Measurements from ENCODE around the gene DHX57. TPM values are rescaled to one million over a fixed set of nuclear protein-coding genes. Genes with fewer than 3 reads are reported as not detected.

Gene DHX57
- total RNA-seq, 1 donor from 2014 or later: 10.5 TPM

DNA sequence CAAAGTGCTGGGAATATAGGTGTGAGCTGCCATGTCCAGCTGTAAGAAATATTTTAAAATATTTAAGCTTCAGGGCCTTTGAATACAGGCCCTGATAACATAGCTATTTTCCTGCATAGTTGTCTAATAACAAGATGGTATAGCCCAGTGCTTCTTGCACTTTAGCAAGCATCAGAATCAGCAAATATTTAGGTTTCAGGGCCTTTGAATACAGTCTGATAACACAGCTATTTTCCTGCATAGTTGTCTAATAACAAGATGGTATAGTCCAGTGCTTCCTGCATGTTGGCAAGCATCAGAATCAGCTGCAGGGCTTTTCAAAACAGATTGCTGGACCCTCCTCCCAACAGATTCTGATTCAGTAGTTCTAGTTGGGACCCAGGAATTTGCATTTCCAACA, 92.1 kb downstream of the DHX57 start:
- Histone ChIP-seq H3K4me3 (ENCODE audit: low read depth, low read length) (no peak overlapping the region), H3K36me3 (ENCODE audit: control insufficient read depth, insufficient read depth, low read length) (peaks cover 3% of the 10 kb centered on the region), H3K27me3 (ENCODE audit: control insufficient read depth, insufficient read depth, low read length) (no peaks in the 10 kb centered on the region)
- TF ChIP-seq, protein P1, sequence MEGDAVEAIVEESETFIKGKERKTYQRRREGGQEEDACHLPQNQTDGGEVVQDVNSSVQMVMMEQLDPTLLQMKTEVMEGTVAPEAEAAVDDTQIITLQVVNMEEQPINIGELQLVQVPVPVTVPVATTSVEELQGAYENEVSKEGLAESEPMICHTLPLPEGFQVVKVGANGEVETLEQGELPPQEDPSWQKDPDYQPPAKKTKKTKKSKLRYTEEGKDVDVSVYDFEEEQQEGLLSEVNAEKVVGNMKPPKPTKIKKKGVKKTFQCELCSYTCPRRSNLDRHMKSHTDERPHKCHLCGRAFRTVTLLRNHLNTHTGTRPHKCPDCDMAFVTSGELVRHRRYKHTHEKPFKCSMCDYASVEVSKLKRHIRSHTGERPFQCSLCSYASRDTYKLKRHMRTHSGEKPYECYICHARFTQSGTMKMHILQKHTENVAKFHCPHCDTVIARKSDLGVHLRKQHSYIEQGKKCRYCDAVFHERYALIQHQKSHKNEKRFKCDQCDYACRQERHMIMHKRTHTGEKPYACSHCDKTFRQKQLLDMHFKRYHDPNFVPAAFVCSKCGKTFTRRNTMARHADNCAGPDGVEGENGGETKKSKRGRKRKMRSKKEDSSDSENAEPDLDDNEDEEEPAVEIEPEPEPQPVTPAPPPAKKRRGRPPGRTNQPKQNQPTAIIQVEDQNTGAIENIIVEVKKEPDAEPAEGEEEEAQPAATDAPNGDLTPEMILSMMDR (IDR thresholded peaks at IDR 0.05; ENCODE audit: insufficient read depth, low read length, severe bottlenecking): no peak
- DNase-seq (ENCODE audit: low read depth): no peak
- FAIRE-seq: no peak

DNA sequence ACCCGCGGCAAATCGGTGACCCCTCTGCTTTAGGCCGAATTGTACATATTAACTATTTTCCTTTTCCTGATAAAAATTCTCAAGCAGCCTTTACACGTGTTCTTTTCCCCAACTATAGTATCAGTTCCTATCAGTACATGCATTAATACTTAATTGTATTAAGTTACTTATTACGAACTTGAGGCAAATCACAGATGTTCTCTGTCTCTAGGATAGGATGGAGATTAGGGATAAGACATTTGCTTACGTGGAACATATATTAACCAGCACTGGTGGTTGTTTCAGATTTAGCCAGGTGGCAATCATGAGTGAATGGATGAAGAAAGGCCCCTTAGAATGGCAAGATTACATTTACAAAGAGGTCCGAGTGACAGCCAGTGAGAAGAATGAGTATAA, 97.0 kb downstream of the DHX57 start:
- DNase-seq (ENCODE audit: low read depth) (no peak), FAIRE-seq (no peak)
- peaks cover 3% of the 10 kb centered on the region for H3K36me3 ChIP-seq (ENCODE audit: control insufficient read depth, insufficient read depth, low read length)
- peak overlapping the region; percentile 88 for H3K4me3 ChIP-seq (ENCODE audit: low read depth, low read length)
- TF ChIP-seq, protein P1 (IDR thresholded peaks at IDR 0.05; ENCODE audit: insufficient read depth, low read length, severe bottlenecking): no peak
- no peaks in the 10 kb centered on the region for H3K27me3 ChIP-seq (ENCODE audit: control insufficient read depth, insufficient read depth, low read length)

DNA sequence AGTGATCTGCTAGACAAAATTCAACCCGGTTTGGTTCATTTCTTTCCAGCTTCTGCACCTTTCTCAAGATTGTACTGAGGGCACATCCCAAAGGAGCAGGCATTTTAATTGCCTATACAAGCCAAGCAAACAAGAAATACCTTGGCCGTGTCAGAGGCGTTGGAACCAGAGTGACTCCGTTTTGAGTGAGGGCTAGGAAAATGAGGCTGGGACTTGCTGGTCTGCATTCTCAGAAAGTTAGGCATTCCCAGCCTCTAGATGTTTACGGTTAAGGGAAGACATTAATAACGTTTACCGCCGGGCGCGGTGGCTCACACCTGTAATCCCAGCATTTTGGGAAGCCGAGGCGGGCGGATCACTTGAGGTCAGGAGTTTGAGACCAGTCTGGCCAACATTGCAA, 99.2 kb downstream of the DHX57 start:
- H3K4me3 ChIP-seq (ENCODE audit: low read depth, low read length): no peak overlapping the region
- TF ChIP-seq, protein P1 (IDR thresholded peaks at IDR 0.05; ENCODE audit: insufficient read depth, low read length, severe bottlenecking): no peak

DNA sequence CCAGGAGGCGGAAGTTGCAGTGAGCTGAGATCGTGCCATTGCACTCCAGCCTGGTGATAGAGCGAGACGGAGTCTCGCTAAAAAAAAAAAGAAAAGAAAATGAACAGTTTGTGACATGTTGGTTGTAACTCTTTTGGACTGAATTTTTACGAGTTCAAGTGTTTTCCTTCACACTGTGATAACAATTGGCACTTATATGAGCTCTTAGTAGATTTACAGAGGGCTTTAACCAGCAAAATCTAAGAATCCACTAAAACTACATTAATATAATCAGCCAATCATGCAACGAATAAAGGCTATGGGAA, 99.9 kb downstream of the DHX57 start:
- no peak for FAIRE-seq
- Histone ChIP-seq H3K36me3 (ENCODE audit: control insufficient read depth, insufficient read depth, low read length) (no peaks in the 10 kb centered on the region), H3K27me3 (ENCODE audit: control insufficient read depth, insufficient read depth, low read length) (no peaks in the 10 kb centered on the region), H3K4me3 (ENCODE audit: low read depth, low read length) (no peak overlapping the region)
- TF ChIP-seq, protein P1 (IDR thresholded peaks at IDR 0.05; ENCODE audit: insufficient read depth, low read length, severe bottlenecking): no peak
- DNase-seq (ENCODE audit: low read depth): no peak

More for the DNA sequence above, 99.2 kb downstream of the DHX57 start:
- H3K27me3 ChIP-seq (ENCODE audit: control insufficient read depth, insufficient read depth, low read length): no peaks in the 10 kb centered on the region
- H3K36me3 ChIP-seq (ENCODE audit: control insufficient read depth, insufficient read depth, low read length): peaks cover 2% of the 10 kb centered on the region
- no peak for DNase-seq (ENCODE audit: low read depth)
- FAIRE-seq: no peak

DNA sequence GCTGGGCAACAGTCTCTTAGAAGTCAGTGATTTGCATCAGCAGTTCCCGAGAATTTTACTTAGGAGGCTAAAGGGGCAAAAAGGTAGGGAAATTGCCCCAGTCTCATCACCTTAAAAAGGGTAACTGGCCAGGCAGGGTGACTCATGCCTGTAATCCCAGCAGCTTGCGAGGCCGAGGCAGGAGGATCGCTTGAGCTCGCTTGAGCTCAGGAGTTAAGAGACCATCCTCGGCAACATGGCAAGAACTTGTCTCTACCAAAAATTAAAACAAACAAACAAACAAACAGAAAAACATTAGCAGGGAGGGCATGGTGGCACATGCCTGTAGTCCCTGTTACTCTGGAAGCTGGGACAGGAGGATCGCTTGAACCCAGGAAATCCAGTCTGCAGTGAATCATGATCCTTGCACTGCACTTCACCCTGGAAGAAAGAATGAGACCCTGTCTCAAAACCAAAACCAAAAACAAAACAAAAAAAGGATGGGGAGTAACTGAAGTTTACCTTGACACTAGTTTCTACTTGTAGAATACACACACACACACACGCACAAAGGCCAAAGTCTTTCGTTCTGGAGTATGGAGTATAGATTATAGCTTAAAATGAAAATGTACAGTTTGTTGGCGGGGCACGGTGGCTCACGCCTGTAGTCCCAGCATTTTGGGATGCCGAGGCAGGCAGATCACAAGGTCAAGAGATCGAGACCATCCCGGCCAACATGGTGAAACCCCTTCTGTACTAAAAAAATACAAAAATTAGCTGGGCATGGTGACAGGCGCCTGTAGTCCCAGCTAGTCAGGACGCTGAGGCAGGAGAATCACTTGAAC, 100.4 kb downstream of the DHX57 start:
- DNase-seq (ENCODE audit: low read depth): no peak
- no peaks in the 10 kb centered on the region for H3K36me3 ChIP-seq (ENCODE audit: control insufficient read depth, insufficient read depth, low read length)
- FAIRE-seq: no peak
- H3K4me3 ChIP-seq (ENCODE audit: low read depth, low read length): no peak overlapping the region
- no peaks in the 10 kb centered on the region for H3K27me3 ChIP-seq (ENCODE audit: control insufficient read depth, insufficient read depth, low read length)
- TF ChIP-seq, protein P1 (IDR thresholded peaks at IDR 0.05; ENCODE audit: insufficient read depth, low read length, severe bottlenecking): no peak

DNA sequence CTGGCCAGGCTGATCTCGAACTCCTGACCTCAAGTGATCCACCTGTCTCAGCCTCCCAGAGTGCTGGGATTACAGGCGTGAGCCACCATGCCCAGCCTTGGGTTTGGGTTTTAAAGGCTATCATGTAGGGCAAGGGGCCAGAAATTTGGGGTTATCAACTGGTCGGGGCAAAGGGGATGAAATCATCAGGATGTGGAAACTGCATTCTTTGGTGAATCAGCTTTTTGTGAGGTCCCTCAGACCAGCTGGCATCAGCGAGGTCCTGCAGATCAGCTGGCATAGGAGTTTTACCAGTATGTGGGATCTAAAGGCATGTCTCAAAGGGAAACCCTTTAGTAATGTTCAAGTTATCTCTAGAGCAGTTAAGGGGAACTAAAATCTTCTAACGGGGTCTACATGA, 104.1 kb downstream of the DHX57 start:
- TF ChIP-seq, protein P1 (IDR thresholded peaks at IDR 0.05; ENCODE audit: insufficient read depth, low read length, severe bottlenecking): no peak
- FAIRE-seq (no peak), DNase-seq (ENCODE audit: low read depth) (peak; percentile 61)
- H3K27me3 ChIP-seq (ENCODE audit: control insufficient read depth, insufficient read depth, low read length): no peaks in the 10 kb centered on the region
- no peak overlapping the region for H3K4me3 ChIP-seq (ENCODE audit: low read depth, low read length)
- no peaks in the 10 kb centered on the region for H3K36me3 ChIP-seq (ENCODE audit: control insufficient read depth, insufficient read depth, low read length)
